ENCODE data around the gene SERPINF2.

The SERPINF2 gene

GRCh38 chr17:1783271-1783670, 40.6 kb downstream of the SERPINF2 start:
- H3K4me3 ChIP-seq (ENCODE audit: control insufficient read depth, low read depth, low read length): no peak overlapping the region

GRCh38 chr17:1783834-1784611, 41.4 kb downstream of the SERPINF2 start:
- peak; percentile 78 for TF ChIP-seq CTCF (IDR thresholded peaks at IDR 0.05; ENCODE audit: control insufficient read depth, insufficient read depth, low read depth, low read length, missing control alignments)
- H3K4me3 ChIP-seq (ENCODE audit: control insufficient read depth, low read depth, low read length): no peak overlapping the region
- DNase-seq (ENCODE audit: low read depth): peak; percentile 70

More at GRCh38 chr17:1783271-1783670, 40.6 kb downstream of the SERPINF2 start:
- DNase-seq (ENCODE audit: low read depth): no peak
- no peak for TF ChIP-seq CTCF (IDR thresholded peaks at IDR 0.05; ENCODE audit: control insufficient read depth, insufficient read depth, low read depth, low read length, missing control alignments)

GRCh38 chr17:1785930-1786329, 43.3 kb downstream of the SERPINF2 start:
- TF ChIP-seq CTCF (IDR thresholded peaks at IDR 0.05; ENCODE audit: control insufficient read depth, insufficient read depth, low read depth, low read length, missing control alignments): no peak
- H3K4me3 ChIP-seq (ENCODE audit: control insufficient read depth, low read depth, low read length): no peak overlapping the region
- DNase-seq (ENCODE audit: low read depth): no peak

- no peak overlapping the region for H3K4me3 ChIP-seq (ENCODE audit: control insufficient read depth, low read depth, low read length)
- no peak for TF ChIP-seq CTCF (IDR thresholded peaks at IDR 0.05; ENCODE audit: control insufficient read depth, insufficient read depth, low read depth, low read length, missing control alignments)
- DNase-seq (ENCODE audit: low read depth): no peak
These were observed 44.0 kb downstream of the SERPINF2 start for GRCh38 chr17:1786708-1787107.

- peak; percentile 85 for DNase-seq (ENCODE audit: low read depth)
- TF ChIP-seq CTCF (IDR thresholded peaks at IDR 0.05; ENCODE audit: control insufficient read depth, insufficient read depth, low read depth, low read length, missing control alignments): no peak
- H3K4me3 ChIP-seq (ENCODE audit: control insufficient read depth, low read depth, low read length): no peak overlapping the region
These were observed 44.7 kb downstream of the SERPINF2 start for GRCh38 chr17:1787301-1787902.

- no peak for DNase-seq (ENCODE audit: low read depth)
- no peak for TF ChIP-seq CTCF (IDR thresholded peaks at IDR 0.05; ENCODE audit: control insufficient read depth, insufficient read depth, low read depth, low read length, missing control alignments)
These were observed 47.3 kb downstream of the SERPINF2 start for GRCh38 chr17:1789936-1790335.

More at GRCh38 chr17:1789936-1790335, 47.3 kb downstream of the SERPINF2 start:
- H3K4me3 ChIP-seq (ENCODE audit: control insufficient read depth, low read depth, low read length): no peak overlapping the region

Data from AG09309 (cell line).